ENCODE measurements around the gene USF2. TPM values are rescaled to one million over a fixed set of nuclear protein-coding genes. Genes with fewer than 3 reads are reported as not detected.

The USF2 gene
- total and polyA plus RNA-seq, 12 donors: 125 to 185 (median 151) TPM

GRCh38 chr19:35287713-35288112 lies 19.0 kb downstream of the USF2 start:
- H3K4me3 ChIP-seq: no peak overlapping the region
- WGBS, 2 donors: 94 to 95% methylated on average over 10 of the region's 10 CpGs
- no peak for TF ChIP-seq CTCF (IDR thresholded peaks at IDR 0.05)
- DNase-seq (no peak), ATAC-seq (no peak)
- peaks cover 0 to 6% (median 0%) of the 10 kb centered on the region in 9 donors for H3K4me1 ChIP-seq
- intact Hi-C loops (cut with DNase I): no loop called here
- H3K27me3 ChIP-seq: peaks cover 0 to 29% (median 12%) of the 10 kb centered on the region in 7 donors
- H3K36me3 ChIP-seq: no peaks in the 10 kb centered on the region
- H3K27ac ChIP-seq: no peak overlapping the region
- H3K9me3 ChIP-seq: no peaks in the 10 kb centered on the region

GRCh38 chr19:35288331-35288730 lies 19.6 kb downstream of the USF2 start:
- 66 to 68% methylated on average over 2 of the region's 2 CpGs for WGBS, 2 donors
- Histone ChIP-seq H3K27me3 (peaks cover 0 to 29% (median 16%) of the 10 kb centered on the region in 7 donors), H3K4me1 (peaks cover 0 to 4% (median 0%) of the 10 kb centered on the region in 9 donors), H3K9me3 (no peaks in the 10 kb centered on the region), H3K4me3 (no peak overlapping the region), H3K36me3 (no peaks in the 10 kb centered on the region), H3K27ac (no peak overlapping the region)
- intact Hi-C loops (cut with DNase I): no loop called here
- TF ChIP-seq CTCF (IDR thresholded peaks at IDR 0.05): no peak
- DNase-seq: no peak
- no peak for ATAC-seq

GRCh38 chr19:35288906-35289305 lies 20.1 kb downstream of the USF2 start:
- ATAC-seq: no peak
- H3K27me3 ChIP-seq: peaks cover 0 to 33% (median 22%) of the 10 kb centered on the region in 7 donors
- H3K4me1 ChIP-seq: peaks cover 0 to 4% (median 0%) of the 10 kb centered on the region in 9 donors
- no peaks in the 10 kb centered on the region for H3K36me3 ChIP-seq
- intact Hi-C loops (cut with DNase I): no loop called here
- 75 to 86% methylated on average over 5 of the region's 5 CpGs for WGBS, 2 donors
- TF ChIP-seq CTCF (IDR thresholded peaks at IDR 0.05): no peak
- H3K27ac ChIP-seq: no peak overlapping the region
- H3K9me3 ChIP-seq: no peaks in the 10 kb centered on the region
- H3K4me3 ChIP-seq: no peak overlapping the region
- no peak for DNase-seq

GRCh38 chr19:35290381-35291127 lies 21.8 kb downstream of the USF2 start:
- intact Hi-C loops (cut with DNase I): no loop called here
- no peak for ATAC-seq
- Histone ChIP-seq H3K36me3 (no peaks in the 10 kb centered on the region), H3K4me3 (no peak overlapping the region), H3K27ac (no peak overlapping the region), H3K4me1 (peaks cover 0 to 1% (median 0%) of the 10 kb centered on the region in 9 donors), H3K27me3 (peaks cover 0 to 43% (median 27%) of the 10 kb centered on the region in 7 donors), H3K9me3 (no peaks in the 10 kb centered on the region)
- WGBS, 2 donors: 67 to 72% methylated on average over 20 of the region's 20 CpGs
- TF ChIP-seq CTCF (IDR thresholded peaks at IDR 0.05): no peak
- no peak for DNase-seq
